GM21390 (cell line): ENCODE data around the gene RUNX2.
A peak's percentile ranks its signal among the peaks of the same experiment; 100 is the strongest.

ENCODE experiments used
- ATAC-seq: cut with Tn5 transposase; IDR thresholded peaks from one replicate; pipeline ENCODE4 v1.9.1; 2021; ENCODE audit not compliant: unreplicated experiment

Gene RUNX2

GRCh38 chr6:45351076-45351475, 22.9 kb downstream of the RUNX2 start:
- ATAC-seq = no peak

GRCh38 chr6:45351667-45352066, 23.5 kb downstream of the RUNX2 start:
- ATAC-seq = no peak

GRCh38 chr6:45353654-45354053, 25.5 kb downstream of the RUNX2 start:
- no peak for ATAC-seq

GRCh38 chr6:45364466-45364865, 36.3 kb downstream of the RUNX2 start:
- no peak for ATAC-seq

- ATAC-seq = no peak
Measured at GRCh38 chr6:45365036-45365435, 36.9 kb downstream of the RUNX2 start.

- no peak for ATAC-seq
Measured at GRCh38 chr6:45366534-45366933, 38.4 kb downstream of the RUNX2 start.

- no peak for ATAC-seq
Measured at GRCh38 chr6:45367999-45368398, 39.9 kb downstream of the RUNX2 start.

- ATAC-seq = no peak
Measured at GRCh38 chr6:45369870-45370269, 41.7 kb downstream of the RUNX2 start.

- ATAC-seq = no peak
Measured at GRCh38 chr6:45371924-45372573, 43.9 kb downstream of the RUNX2 start.

- no peak for ATAC-seq
Measured at GRCh38 chr6:45375449-45375848, 47.3 kb downstream of the RUNX2 start.

GRCh38 chr6:45376310-45377042, 48.3 kb downstream of the RUNX2 start:
- ATAC-seq = no peak

GRCh38 chr6:45377043-45377553, 49.0 kb downstream of the RUNX2 start:
- ATAC-seq = peak; percentile 2

- ATAC-seq = peak; percentile 90
Measured at GRCh38 chr6:45377554-45378333, 49.6 kb downstream of the RUNX2 start, which contains the start of gene SUPT3H. Gene SUPT3H (minus strand): TSS chr6:45377934.

GRCh38 chr6:45378334-45378926, 50.3 kb downstream of the RUNX2 start:
- ATAC-seq = peak; percentile 33

GRCh38 chr6:45382391-45382790, 54.3 kb downstream of the RUNX2 start:
- no peak for ATAC-seq

GRCh38 chr6:45386501-45386900, 58.4 kb downstream of the RUNX2 start:
- no peak for ATAC-seq

- no peak for ATAC-seq
Measured at GRCh38 chr6:45387236-45387635, 59.1 kb downstream of the RUNX2 start.

- no peak for ATAC-seq
Measured at GRCh38 chr6:45388328-45388727, 60.2 kb downstream of the RUNX2 start.

GRCh38 chr6:45394586-45395095, 66.5 kb downstream of the RUNX2 start:
- ATAC-seq = no peak

GRCh38 chr6:45398075-45398813, 70.1 kb downstream of the RUNX2 start:
- ATAC-seq = no peak
